Suprapubic skin (tissue), 3 donors: ENCODE data around the gene MED17.

Experiments
- CTCF ChIP-seq, 2 donors: fragments of 200-600 bp in 1 of 2; fragments of 450-650 bp in 1 of 2; sonication (generic) in 1 of 2; IDR thresholded peaks; one replicate each; pipeline ENCODE4 v1.5.1; 2016 to 2019; ENCODE audit warnings: antibody characterized with exemption in 2 of 2, mild to moderate bottlenecking in 1 of 2, moderate library complexity in 1 of 2
- EP300 ChIP-seq: sonication (generic); formaldehyde crosslinking; IDR thresholded peaks from one replicate; pipeline ENCODE4 v1.6.1; 2017; ENCODE audit warnings: antibody characterized with exemption
- POLR2A ChIP-seq, 2 donors: fragments of 450-650 bp; IDR thresholded peaks; one replicate each; pipeline ENCODE4 v1.6.1; 2017; ENCODE audit warnings: antibody characterized with exemption in 2 of 2, mild to moderate bottlenecking in 2 of 2, moderate library complexity in 2 of 2

- no peak for TF ChIP-seq CTCF (IDR thresholded peaks at IDR 0.05)
- no peak for TF ChIP-seq POLR2A (IDR thresholded peaks at IDR 0.05)
- TF ChIP-seq EP300 = no peak
Observed at GRCh38 chr11:93844568-93844967, 60.5 kb downstream of the MED17 start.
